Right ventricle myocardium inferior (tissue), 1 donor: Measurements from ENCODE around the gene P2RX6. TPM values are rescaled to one million over a fixed set of nuclear protein-coding genes. Genes with fewer than 3 reads are reported as not detected.
"Not testable (repeated sequence)": the region's sequence is repeated elsewhere in the genome, so short reads cannot be mapped to it uniquely, and the experiment has no call there.

Experiments used
- ATAC-seq: fragments of 200-7000 bp; cut with Tn5 transposase; one replicate; pipeline ENCODE4 v1.9.1; 2020; ENCODE audit warnings: mild to moderate bottlenecking, moderate library complexity
- DNase-seq: peaks from one replicate; pipeline ENCODE4 v3.0.0; 2021; ENCODE audit errors: missing footprints
- intact Hi-C: fragments of 100-400 bp; cut with DNase I; formaldehyde crosslinking; loops from one replicate; pipeline ENCODE4 v1.11.0; 2022
- total RNA-seq: library from RNA; stranded (reverse); fragmentation: NEBNext Ultra II Directional; extraction: Animal tissue kit (Norgen Biotek cat#: 25700); gene quantifications from one replicate; pipeline ENCODE4 v1.2.1, GENCODE V29; 2021
- donor health status: DM: no; HTN: yes; CAD: no; lungs with severe emphysema.

The P2RX6 gene
- total RNA-seq, 1 donor from 2014 or later: 2.8 TPM

- ATAC-seq: no peak
- intact Hi-C loops: no loop called here
- DNase-seq: no peak
These were observed 11.1 kb downstream of the P2RX6 start for GRCh38 chr22:21025763-21026755.

- ATAC-seq (no peak), DNase-seq (no peak)
- intact Hi-C loops: no loop called here
These were observed 12.1 kb downstream of the P2RX6 start for GRCh38 chr22:21026783-21027692.

DNA sequence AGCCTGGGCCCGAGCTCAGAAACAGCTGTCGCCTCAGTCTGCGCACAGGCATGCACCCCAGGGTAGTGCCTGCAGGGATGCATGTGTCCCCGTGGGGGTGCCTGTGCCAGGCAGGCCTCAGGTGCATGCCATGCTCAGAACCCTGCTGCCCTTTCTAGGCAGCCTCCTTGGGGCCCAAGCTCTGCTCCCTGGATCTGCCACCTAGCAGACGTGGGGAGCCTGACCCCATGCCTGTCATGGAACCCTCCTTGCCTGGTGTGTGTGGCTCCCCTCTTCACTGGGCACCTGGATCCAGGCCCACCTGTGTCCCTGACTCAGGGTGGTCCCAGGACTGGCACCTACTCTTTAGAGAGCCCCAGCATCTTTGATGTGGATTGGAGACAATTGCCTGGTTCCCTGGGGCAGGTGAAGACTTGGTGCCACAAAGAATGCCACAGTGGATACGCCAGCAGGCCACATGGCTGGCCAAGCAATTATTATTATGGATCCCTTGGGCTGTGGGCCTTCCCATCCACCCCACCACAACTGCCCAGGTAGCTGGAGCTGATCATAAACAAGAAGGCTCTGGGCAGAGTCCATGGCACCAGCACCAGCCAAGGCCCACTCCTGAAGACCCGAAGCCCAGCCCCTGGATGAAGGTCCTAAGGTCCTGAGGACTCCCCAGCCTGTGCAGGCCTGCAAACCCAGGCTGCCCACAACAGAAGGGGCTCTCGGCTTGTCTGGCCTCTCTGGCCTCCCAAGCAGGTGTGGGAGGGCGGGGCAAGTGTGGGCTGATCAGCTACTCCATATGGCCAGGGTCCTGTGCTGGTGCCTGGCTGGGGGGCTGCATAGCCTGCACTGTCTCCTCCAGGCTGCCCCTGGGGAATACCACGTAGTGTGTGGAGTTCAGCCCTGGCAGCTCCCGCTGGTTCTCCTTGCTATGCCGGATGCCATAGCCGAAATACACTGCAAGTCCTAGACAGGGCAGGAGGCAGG is 13.6 kb downstream of the P2RX6 start:
- DNase-seq: no peak
- intact Hi-C loops: no loop called here

GRCh38 chr22:21029486-21030025 is 14.6 kb downstream of the P2RX6 start:
- DNase-seq: no peak
- ATAC-seq: no peak
- intact Hi-C loops: no loop called here

More for the DNA sequence above, 13.6 kb downstream of the P2RX6 start:
- no peak for ATAC-seq

DNA sequence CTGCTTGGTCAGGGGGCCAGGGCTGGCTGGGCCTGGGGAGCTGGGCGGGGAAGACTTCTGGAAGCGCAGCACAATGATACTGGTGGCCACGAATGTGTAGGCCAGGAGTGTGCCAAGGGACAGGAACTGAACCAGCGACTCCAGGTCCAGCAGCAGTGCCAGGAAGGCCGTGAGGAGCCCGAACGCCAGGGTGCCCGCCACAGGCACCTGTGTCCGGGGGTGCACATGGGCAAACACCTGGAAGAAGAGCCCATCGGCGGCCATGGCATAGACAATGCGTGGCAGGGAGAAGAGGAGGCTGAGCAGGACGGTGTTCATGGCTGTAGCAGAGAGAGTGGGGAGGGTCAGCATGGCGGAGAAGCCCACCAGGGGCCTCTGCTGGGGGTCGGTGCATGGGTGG is 15.1 kb downstream of the P2RX6 start:
- intact Hi-C loops: no loop called here
- ATAC-seq: no peak
- no peak for DNase-seq

DNA sequence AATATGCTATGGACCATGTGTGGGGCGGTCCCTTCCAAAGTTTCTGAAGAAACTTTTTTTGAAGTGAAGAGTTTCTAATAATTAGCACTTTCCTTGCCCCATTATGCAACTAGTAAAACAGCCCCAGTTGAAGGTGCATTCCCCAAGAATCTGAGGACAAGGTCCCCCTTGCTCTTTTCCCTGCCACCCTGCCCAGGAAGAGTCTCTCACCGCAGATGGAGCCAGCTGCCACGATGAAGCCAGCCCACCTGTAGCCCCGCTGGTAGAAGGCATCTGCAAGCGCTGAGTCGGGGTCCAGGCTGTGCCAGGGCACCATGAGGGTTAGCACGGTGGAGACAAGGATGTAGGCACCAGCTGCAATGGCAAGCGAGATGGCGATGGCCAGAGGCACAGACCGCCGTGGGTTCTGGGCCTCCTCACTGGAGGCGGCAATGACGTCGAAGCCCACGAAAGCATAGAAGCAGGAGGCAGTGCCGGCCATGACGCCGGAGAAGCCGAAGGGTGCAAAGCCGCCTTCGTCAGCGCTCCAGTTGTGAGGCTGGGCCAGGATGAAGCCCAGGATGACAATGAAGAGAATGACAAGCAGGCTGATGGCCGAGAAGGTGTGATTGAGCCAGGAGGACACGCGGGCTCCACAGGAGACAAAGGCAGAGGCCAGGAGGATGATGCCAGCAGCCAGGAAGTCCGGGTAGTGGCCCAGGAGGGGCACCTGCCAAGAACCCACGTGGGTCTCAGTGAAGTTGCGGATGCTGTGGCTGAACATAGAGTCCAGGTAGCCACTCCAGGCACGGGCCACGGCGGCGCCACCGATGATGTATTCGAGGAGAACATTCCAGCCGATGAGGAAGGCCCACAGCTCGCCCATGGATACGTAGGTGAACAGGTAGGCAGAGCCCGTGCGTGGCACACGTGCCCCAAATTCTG is 15.9 kb downstream of the P2RX6 start:
- ATAC-seq: no peak
- intact Hi-C loops: no loop called here
- no peak for DNase-seq

- ATAC-seq (no peak), DNase-seq (no peak)
- intact Hi-C loops: no loop called here
These were observed 16.6 kb downstream of the P2RX6 start for GRCh38 chr22:21031545-21032036.

DNA sequence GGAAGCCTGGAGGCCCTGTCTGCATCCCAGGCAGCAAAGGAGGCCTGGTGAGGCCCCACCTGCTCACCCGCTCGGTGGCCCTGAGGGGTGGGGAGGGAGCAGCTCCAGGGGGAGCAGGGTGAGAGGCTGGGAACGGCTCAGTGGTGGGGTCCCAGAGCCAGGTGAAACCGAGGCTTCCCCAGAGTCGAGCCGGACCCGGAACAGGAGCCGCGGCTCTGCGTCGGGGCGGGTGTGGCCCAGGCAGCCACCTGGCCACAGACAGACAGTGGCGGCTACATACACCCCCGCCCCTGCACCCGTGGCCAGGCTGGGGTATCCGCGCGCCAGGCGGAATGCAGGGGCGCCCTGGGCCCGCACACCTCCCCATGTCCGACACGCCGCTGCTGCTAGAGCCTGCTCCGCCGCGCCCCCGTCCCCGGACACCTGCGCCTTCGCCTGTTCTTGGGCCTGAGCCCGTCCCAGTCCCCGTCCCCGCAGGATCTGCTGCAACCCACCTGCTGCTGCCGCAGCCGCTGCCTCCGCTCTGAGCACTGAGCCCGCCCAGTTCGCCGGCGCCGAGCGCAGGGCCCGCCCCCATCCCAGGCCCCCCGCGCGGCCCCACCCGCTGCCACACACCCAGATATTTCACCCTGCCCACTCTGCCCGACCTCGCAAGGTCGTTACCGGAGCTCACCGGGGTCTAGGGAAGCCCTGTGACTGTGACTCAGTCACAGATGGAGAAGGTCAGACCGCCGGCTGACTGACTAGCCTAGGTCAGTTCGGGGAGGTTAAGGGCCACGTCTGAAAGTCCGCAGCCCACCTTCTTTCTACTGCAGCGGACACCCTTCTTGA is 17.3 kb downstream of the P2RX6 start, which contains the start of gene SLC7A4:
Gene SLC7A4, minus strand, starts transcription at position 525 of the 831 bp plus-strand sequence. CDS start 749 bp downstream, outside the sequence.
- intact Hi-C loops: no loop called here
- ATAC-seq (peak; percentile 52), DNase-seq (no peak)

GRCh38 chr22:21032868-21033688 is 18.1 kb downstream of the P2RX6 start:
- no peak for DNase-seq
- no peak for ATAC-seq
- intact Hi-C loops: no loop called here

- no peak for DNase-seq
- no peak for ATAC-seq
- intact Hi-C loops: no loop called here
These were observed 18.9 kb downstream of the P2RX6 start for GRCh38 chr22:21033895-21034294.

GRCh38 chr22:21034989-21035388 is 20.0 kb downstream of the P2RX6 start:
- ATAC-seq (no peak), DNase-seq (no peak)
- intact Hi-C loops: no loop called here

DNA sequence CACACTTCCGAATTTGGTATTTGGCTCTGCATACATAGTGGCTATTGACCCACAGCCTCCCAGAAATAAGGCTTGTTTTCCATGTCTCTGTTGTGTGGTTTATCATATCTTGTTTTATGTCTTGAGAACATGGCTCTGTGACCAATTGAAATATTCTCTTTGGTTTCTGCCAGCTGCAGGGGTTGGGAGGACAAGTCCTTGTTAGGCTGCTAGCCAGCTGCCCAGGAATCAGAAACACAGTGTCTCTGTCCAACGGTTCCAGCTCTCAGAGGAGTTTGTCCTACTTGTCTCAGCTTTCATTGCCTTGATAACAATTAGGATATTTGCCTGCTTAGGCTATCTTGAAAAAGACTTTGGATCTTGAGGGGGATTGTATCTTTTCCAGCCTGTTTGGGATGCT is 23.4 kb downstream of the P2RX6 start:
- intact Hi-C loops: no loop called here
- DNase-seq: no peak
- ATAC-seq: peak; percentile 76

- intact Hi-C loops, DNase-seq, ATAC-seq: not testable (repeated sequence)
These were observed 24.2 kb downstream of the P2RX6 start for GRCh38 chr22:21039158-21039557.

DNA sequence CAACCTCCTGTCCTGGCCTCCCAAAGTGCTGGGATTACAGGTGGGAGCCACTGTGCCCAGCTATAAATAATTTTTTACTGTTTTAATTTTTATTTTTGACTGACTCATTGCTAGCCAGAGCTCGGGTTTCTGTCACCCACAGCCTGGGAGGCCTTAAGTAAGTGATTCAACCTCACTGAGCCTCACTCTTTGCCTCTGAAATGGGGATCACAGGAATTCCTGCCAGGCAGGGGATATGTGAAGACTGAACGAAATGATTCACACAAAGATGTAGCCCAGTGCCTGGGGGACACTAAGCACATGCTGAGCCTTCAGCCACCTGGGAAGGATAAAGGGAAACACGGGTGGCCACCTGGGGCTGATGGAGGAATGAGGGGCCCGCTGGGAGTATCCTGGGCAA is 27.0 kb downstream of the P2RX6 start:
- no peak for DNase-seq
- ATAC-seq: no peak
- intact Hi-C loops: no loop called here
